ENCODE data around the gene GPR68.

The GPR68 gene

GRCh38 chr14:91280129-91280528 is 35.6 kb upstream of the GPR68 start:
- no peak for TF ChIP-seq TCF12 (IDR thresholded peaks at IDR 0.05; ENCODE audit: low read depth)
- TF ChIP-seq TAF1 (IDR thresholded peaks at IDR 0.05; ENCODE audit: low read depth): no peak
- no peak for TF ChIP-seq TEAD4 (IDR thresholded peaks at IDR 0.05)
- no peak for TF ChIP-seq FOXM1 (IDR thresholded peaks at IDR 0.05; ENCODE audit: borderline replicate concordance, low read depth)
- no peak for TF ChIP-seq USF1 (IDR thresholded peaks at IDR 0.05)
- no peak for TF ChIP-seq NFIC (IDR thresholded peaks at IDR 0.05)
- no peak for TF ChIP-seq RAD21 (IDR thresholded peaks at IDR 0.05; ENCODE audit: low read depth)
- TF ChIP-seq EP300 (IDR thresholded peaks at IDR 0.05; ENCODE audit: borderline replicate concordance): no peak
- no peak for TF ChIP-seq CEBPB (IDR thresholded peaks at IDR 0.05)
- TF ChIP-seq MAX (IDR thresholded peaks at IDR 0.05): no peak
- TF ChIP-seq CREB1 (IDR thresholded peaks at IDR 0.05; ENCODE audit: low read depth): no peak
- no peak for TF ChIP-seq REST (IDR thresholded peaks at IDR 0.05; ENCODE audit: low read depth)

GRCh38 chr14:91279354-91279753 is 34.9 kb upstream of the GPR68 start:
- TF ChIP-seq CREB1 (IDR thresholded peaks at IDR 0.05; ENCODE audit: low read depth) (no peak), YY1 (IDR thresholded peaks at IDR 0.05; ENCODE audit: low read depth) (no peak), CEBPB (IDR thresholded peaks at IDR 0.05) (no peak), ZBTB7A (IDR thresholded peaks at IDR 0.05; ENCODE audit: low read depth) (no peak), REST (IDR thresholded peaks at IDR 0.05; ENCODE audit: low read depth) (no peak), RAD21 (IDR thresholded peaks at IDR 0.05; ENCODE audit: low read depth) (no peak), USF1 (IDR thresholded peaks at IDR 0.05) (no peak), TEAD4 (IDR thresholded peaks at IDR 0.05) (no peak), MAX (IDR thresholded peaks at IDR 0.05) (no peak), EP300 (IDR thresholded peaks at IDR 0.05; ENCODE audit: borderline replicate concordance) (no peak), TCF12 (IDR thresholded peaks at IDR 0.05; ENCODE audit: low read depth) (no peak), NFIC (IDR thresholded peaks at IDR 0.05) (no peak), FOXM1 (IDR thresholded peaks at IDR 0.05; ENCODE audit: borderline replicate concordance, low read depth) (no peak), EGR1 (IDR thresholded peaks at IDR 0.05) (no peak), TAF1 (IDR thresholded peaks at IDR 0.05; ENCODE audit: low read depth) (no peak)

GRCh38 chr14:91278383-91278715 is 33.8 kb upstream of the GPR68 start:
- TF ChIP-seq REST (IDR thresholded peaks at IDR 0.05; ENCODE audit: low read depth) (no peak), NFIC (IDR thresholded peaks at IDR 0.05) (no peak), EP300 (IDR thresholded peaks at IDR 0.05; ENCODE audit: borderline replicate concordance) (no peak), TAF1 (IDR thresholded peaks at IDR 0.05; ENCODE audit: low read depth) (no peak), CEBPB (IDR thresholded peaks at IDR 0.05) (no peak), TEAD4 (IDR thresholded peaks at IDR 0.05) (no peak), TCF12 (IDR thresholded peaks at IDR 0.05; ENCODE audit: low read depth) (no peak)

GRCh38 chr14:91277546-91278382 is 33.3 kb upstream of the GPR68 start:
- TF ChIP-seq RAD21 (IDR thresholded peaks at IDR 0.05; ENCODE audit: low read depth): no peak
- TF ChIP-seq ZBTB7A (IDR thresholded peaks at IDR 0.05; ENCODE audit: low read depth): no peak
- TF ChIP-seq USF1 (IDR thresholded peaks at IDR 0.05): no peak
- TF ChIP-seq EGR1 (IDR thresholded peaks at IDR 0.05): no peak
- no peak for TF ChIP-seq FOXM1 (IDR thresholded peaks at IDR 0.05; ENCODE audit: borderline replicate concordance, low read depth)
- no peak for TF ChIP-seq NFIC (IDR thresholded peaks at IDR 0.05)
- no peak for TF ChIP-seq YY1 (IDR thresholded peaks at IDR 0.05; ENCODE audit: low read depth)
- TF ChIP-seq CREB1 (IDR thresholded peaks at IDR 0.05; ENCODE audit: low read depth): no peak
- no peak for TF ChIP-seq MAX (IDR thresholded peaks at IDR 0.05)
- no peak for TF ChIP-seq TCF12 (IDR thresholded peaks at IDR 0.05; ENCODE audit: low read depth)
- TF ChIP-seq TEAD4 (IDR thresholded peaks at IDR 0.05): no peak
- TF ChIP-seq TAF1 (IDR thresholded peaks at IDR 0.05; ENCODE audit: low read depth): no peak
- no peak for TF ChIP-seq CEBPB (IDR thresholded peaks at IDR 0.05)
- TF ChIP-seq EP300 (IDR thresholded peaks at IDR 0.05; ENCODE audit: borderline replicate concordance): no peak
- TF ChIP-seq REST (IDR thresholded peaks at IDR 0.05; ENCODE audit: low read depth): no peak

Data from Ishikawa (cell line).